GM12878 (cell line): ENCODE results near the gene FASTK. TPM values are rescaled to one million over a fixed set of nuclear protein-coding genes. Genes with fewer than 3 reads are reported as not detected.

Source experiments
- ATAC-seq: fragments of 200-7000 bp; cut with Tn5 transposase; 3 replicates; pipeline ENCODE4 v1.9.1; 2020; ENCODE audit warnings: mild to moderate bottlenecking, moderate library complexity
- BruUV-seq: library from RNA; stranded (reverse); fragments of 400-500 nt; replicated peaks from 2 replicates; lab custom pipeline; 2021; lab: Mats Ljungman, UMichigan
- CTCF ChIA-PET: fragments of 300-600 bp; sonication (Branson Sonifier 250); formaldehyde crosslinking; extraction: SDS; loops from one replicate; lab custom pipeline; 2021; ENCODE audit warnings: inconsistent platforms; lab: Yijun Ruan, JAX
- POLR2A ChIA-PET: fragments of 350-600 bp; formaldehyde crosslinking; extraction: SDS; loops from one replicate; lab custom pipeline; 2021; ENCODE audit warnings: inconsistent platforms; lab: Charles Lee
- RAD21 ChIA-PET: fragments of 300-600 bp; sonication (Branson Sonifier 250); formaldehyde crosslinking; loops from one replicate; lab custom pipeline; 2023; ENCODE audit warnings: antibody characterized with exemption; ENCODE audit not compliant: unreplicated experiment; lab: Charles Lee
- SMC1A ChIA-PET: fragments of 300-600 bp; sonication (Branson Sonifier 250); formaldehyde crosslinking; loops from one replicate; lab custom pipeline; 2023; ENCODE audit not compliant: unreplicated experiment, uncharacterized antibody; lab: Charles Lee
- DNase-seq: peaks from one replicate; pipeline ENCODE4 v3.0.0-alpha.2; 2011; ENCODE audit warnings: low read depth, low spot score
- FAIRE-seq: peaks from 3 replicates; lab custom pipeline; 2011; peaks lifted over from hg19 to GRCh38; lab: Jason Lieb, UNC
- H2AFZ ChIP-seq: 2 replicates; pipeline ENCODE4 v1.6.0; 2011; ENCODE audit warnings: low read depth, low read length, control low read depth; ENCODE audit not compliant: control insufficient read depth
- H3K27ac ChIP-seq: 2 replicates; pipeline ENCODE4 v1.5.1; 2011; ENCODE audit warnings: control low read depth; ENCODE audit not compliant: control insufficient read depth, insufficient read depth
- H3K27me3 ChIP-seq, 2 experiments: replicated peaks in 1 of 2; 2 replicates each; pipeline versions ENCODE4 v1.6.0 to v1.6.1; 2011; ENCODE audit warnings: low read length in 1 of 2; ENCODE audit not compliant: control insufficient read depth in 2 of 2, insufficient read depth in 2 of 2
- H3K36me3 ChIP-seq, 2 experiments: 2 replicates each; pipeline ENCODE4 v1.5.1; 2011; ENCODE audit warnings: low read length in 1 of 2; ENCODE audit not compliant: control insufficient read depth in 2 of 2, insufficient read depth in 2 of 2
- H3K4me1 ChIP-seq: 2 replicates; pipeline ENCODE4 v1.6.1; 2011; ENCODE audit warnings: mild to moderate bottlenecking, low read length, moderate library complexity, mixed read lengths; ENCODE audit not compliant: control insufficient read depth, insufficient read depth
- H3K4me2 ChIP-seq: 2 replicates; pipeline ENCODE4 v1.6.0; 2011; ENCODE audit warnings: control low read depth; ENCODE audit not compliant: control insufficient read depth, insufficient read depth
- H3K4me3 ChIP-seq: fragments of 200-600 bp; sonication (generic); 2 replicates; pipeline ENCODE4 v1.5.1; 2016
- H3K79me2 ChIP-seq: 2 replicates; pipeline ENCODE4 v1.6.0; 2011; ENCODE audit warnings: low read length; ENCODE audit not compliant: control insufficient read depth, insufficient read depth
- H3K9ac ChIP-seq: 2 replicates; pipeline ENCODE4 v1.8.0; 2011; ENCODE audit warnings: low read length, control low read depth, mixed read lengths; ENCODE audit not compliant: control insufficient read depth, insufficient read depth
- H3K9me3 ChIP-seq: replicated peaks from 3 replicates; pipeline ENCODE4 v1.5.1; 2011; ENCODE audit warnings: mild to moderate bottlenecking, low read length; ENCODE audit not compliant: control insufficient read depth, insufficient read depth
- H4K20me1 ChIP-seq: 2 replicates; pipeline ENCODE4 v1.6.0; 2011; ENCODE audit not compliant: control insufficient read depth, insufficient read depth
- BMI1 ChIP-seq: fragments of 450-650 bp; IDR thresholded peaks from 2 replicates; pipeline ENCODE4 v1.6.1; 2016; ENCODE audit warnings: mild to moderate bottlenecking, moderate library complexity, borderline replicate concordance
- CHD1 ChIP-seq: IDR thresholded peaks from 2 replicates; pipeline ENCODE4 v1.6.1; 2012; ENCODE audit warnings: low read depth, low read length, improper control_type of control experiment
- EP300 ChIP-seq, 2 experiments: fragments of 150-350 bp in 1 of 2; IDR thresholded peaks; 2 replicates each; pipeline ENCODE4 v1.6.1; 2011 to 2012; ENCODE audit warnings: low read depth in 2 of 2, low read length in 2 of 2, borderline replicate concordance in 1 of 2, improper control_type of control experiment in 1 of 2, inconsistent platforms in 1 of 2; ENCODE audit not compliant: control insufficient read depth in 1 of 2
- EZH2 ChIP-seq: IDR thresholded peaks from 2 replicates; pipeline ENCODE4 v1.6.1; 2012; ENCODE audit warnings: low read depth, mild to moderate bottlenecking, control low read depth, inconsistent platforms, low read length, borderline replicate concordance; ENCODE audit not compliant: control insufficient read depth
- FOXK2 ChIP-seq: fragments of 450-650 bp; IDR thresholded peaks from 2 replicates; pipeline ENCODE4 v1.6.1; 2017; ENCODE audit warnings: mild to moderate bottlenecking, moderate library complexity
- NFYB ChIP-seq: IDR thresholded peaks from 2 replicates; pipeline ENCODE4 v1.6.1; 2011; ENCODE audit warnings: low read depth, mild to moderate bottlenecking, low read length, improper control_type of control experiment, moderate library complexity; ENCODE audit not compliant: insufficient read depth
- SMAD1 ChIP-seq: fragments of 450-650 bp; IDR thresholded peaks from 2 replicates; pipeline ENCODE4 v1.6.1; 2018; ENCODE audit warnings: mild to moderate bottlenecking, low read depth; ENCODE audit not compliant: partially characterized antibody
- SMARCA5 ChIP-seq: fragments of 450-650 bp; IDR thresholded peaks from 2 replicates; pipeline ENCODE4 v1.6.1; 2017; ENCODE audit warnings: mild to moderate bottlenecking
- SREBF2 ChIP-seq: IDR thresholded peaks from 2 replicates; pipeline ENCODE4 v1.6.1; 2012; ENCODE audit warnings: mild to moderate bottlenecking, low read length
- SRF ChIP-seq, 2 experiments: IDR thresholded peaks; 2 replicates each; pipeline ENCODE4 v1.6.1; 2011; ENCODE audit warnings: low read depth in 2 of 2, low read length in 2 of 2, mild to moderate bottlenecking in 1 of 2, moderate library complexity in 1 of 2
- TBL1XR1 ChIP-seq: IDR thresholded peaks from 2 replicates; pipeline ENCODE4 v1.6.1; 2012; ENCODE audit warnings: low read depth, low read length, improper control_type of control experiment
- WGBS: methylation state at CpG from one replicate; pipeline ENCODE4 v1.1.6; 2016; ENCODE audit warnings: low lambda C conversion rate; ENCODE audit not compliant: insufficient replicate concordance, insufficient coverage; ENCODE audit errors: missing lambda C conversion rate; 5-methylcytosine and 5-hydroxymethylcytosine counted together
- in situ Hi-C: fragments of 300-500 bp; cut with MboI; formaldehyde crosslinking; loops from 9 replicates; pipeline ENCODE4 v1.14.3; 2018; ENCODE audit warnings: mixed read lengths
- intact Hi-C: fragments of 100-400 bp; cut with micrococcal nuclease; formaldehyde crosslinking; loops from one replicate; pipeline ENCODE4 v1.14.2; 2022; ENCODE audit not compliant: unreplicated experiment
- polyA plus RNA-seq, 11 experiments: library from polyadenylated mRNA; depleted of rRNA in 4 of 11; unstranded in 6 of 11; stranded (reverse) in 5 of 11; fragments of >200 nt; fragmentation: Nextera tagmentation in 4 of 11; fragmentation: Illumina TruSeq in 1 of 11; extraction: Ambion mirVana in 4 of 11; extraction: Trizol in 1 of 11; gene quantifications; 1 replicate in 1 of 11; 2 replicates in 10 of 11; pipeline versions ENCODE4 v1.2.1 to v1.2.3, GENCODE V29; 2011 to 2016; ENCODE audit warnings: inconsistent platforms in 2 of 11, missing spikeins in 2 of 11, low read depth in 1 of 11
- total RNA-seq, 4 experiments: library from RNA; depleted of rRNA in 3 of 4; stranded (reverse); fragments of >200 nt in 3 of 4; fragmentation: Illumina TruSeq in 1 of 4; extraction: Trizol in 1 of 4; gene quantifications; 2 replicates each; pipeline versions ENCODE4 v1.2.1 to v1.2.3, GENCODE V29; 2013 to 2021
- TF ChIP-seq, protein P1 (sequence below): fragments of 450-650 bp; IDR thresholded peaks from 2 replicates; pipeline ENCODE4 v1.6.1; 2016; ENCODE audit warnings: mild to moderate bottlenecking
- TF ChIP-seq, protein P2 (sequence below): IDR thresholded peaks from 2 replicates; pipeline ENCODE4 v1.6.1; 2011; ENCODE audit warnings: borderline replicate concordance, low read depth, mild to moderate bottlenecking, moderate library complexity, low read length; ENCODE audit not compliant: insufficient read depth, poor library complexity, severe bottlenecking
- TF ChIP-seq, protein P3 (sequence below): IDR thresholded peaks from 2 replicates; pipeline ENCODE4 v1.6.1; 2012; ENCODE audit warnings: improper control_type of control experiment, low read depth, low read length; ENCODE audit not compliant: insufficient replicate concordance

FASTK gene
- total and polyA plus RNA-seq, 10 of the 15 experiments (the other 5 are each of a cell fraction or from before 2014, with no cell fraction given): 0.19 to 102 (median 54.5) TPM

DNA sequence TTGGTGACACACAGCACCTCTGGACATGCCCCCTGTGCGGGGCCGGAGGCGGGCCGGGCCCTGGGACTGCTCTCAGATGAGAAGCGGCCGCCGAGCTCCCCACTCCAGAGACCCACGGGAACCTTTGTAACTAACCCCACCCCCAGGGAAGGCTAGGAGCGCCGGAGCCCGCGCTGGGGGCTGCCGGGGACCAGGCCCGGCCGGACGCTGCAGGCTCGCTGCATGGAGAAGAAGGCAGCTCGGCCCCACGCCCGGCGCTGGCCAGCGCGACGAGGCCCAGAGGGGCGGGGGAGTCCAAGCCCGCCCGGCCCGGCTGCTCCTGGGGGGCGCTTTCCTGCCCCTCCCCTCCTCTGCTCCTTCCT is 42.2 kb upstream of the FASTK start:
- 96% methylated on average over 25 of the region's 29 CpGs for WGBS
- Histone ChIP-seq H3K79me2 (no peaks in the 10 kb centered on the region), H3K36me3 (peaks cover 9 to 23% of the 10 kb centered on the region in 2 experiments; a peak in 3 of 4 replicates), H4K20me1 (no peaks in the 10 kb centered on the region), H3K4me1 (no peaks in the 10 kb centered on the region), H3K4me2 (no peak overlapping the region), H3K27me3 (no peaks in the 10 kb centered on the region), H3K4me3 (no peak overlapping the region), H3K27ac (no peak overlapping the region), H3K9me3 (no peaks in the 10 kb centered on the region), H3K9ac (no peak overlapping the region), H2AFZ (no peak overlapping the region)
- ChIA-PET SMC1A (no interaction called here), POLR2A (no interaction called here), CTCF (interaction anchor here (3.5 kb wide), 1 partner anchor 122 kb away, joined by 41 read pairs; no protein-coding TSS in a partner anchor), RAD21 (no interaction called here)
- no TSS peak for BruUV-seq
- FAIRE-seq: no peak
- DNase-seq: no peak
- no peak for ATAC-seq
- in situ Hi-C loops: no loop called here
- intact Hi-C loops: no loop called here
- no peak for TF ChIP-seq TBL1XR1
- no peak for TF ChIP-seq EZH2
- TF ChIP-seq EP300 (IDR thresholded peaks at IDR 0.05; ENCODE audit: borderline replicate concordance in 1 of 2, control insufficient read depth in 1 of 2, low read depth in 2 of 2, low read length in 2 of 2): no peak
- TF ChIP-seq NFYB: no peak
- TF ChIP-seq SMAD1: no peak
- TF ChIP-seq, protein P1, sequence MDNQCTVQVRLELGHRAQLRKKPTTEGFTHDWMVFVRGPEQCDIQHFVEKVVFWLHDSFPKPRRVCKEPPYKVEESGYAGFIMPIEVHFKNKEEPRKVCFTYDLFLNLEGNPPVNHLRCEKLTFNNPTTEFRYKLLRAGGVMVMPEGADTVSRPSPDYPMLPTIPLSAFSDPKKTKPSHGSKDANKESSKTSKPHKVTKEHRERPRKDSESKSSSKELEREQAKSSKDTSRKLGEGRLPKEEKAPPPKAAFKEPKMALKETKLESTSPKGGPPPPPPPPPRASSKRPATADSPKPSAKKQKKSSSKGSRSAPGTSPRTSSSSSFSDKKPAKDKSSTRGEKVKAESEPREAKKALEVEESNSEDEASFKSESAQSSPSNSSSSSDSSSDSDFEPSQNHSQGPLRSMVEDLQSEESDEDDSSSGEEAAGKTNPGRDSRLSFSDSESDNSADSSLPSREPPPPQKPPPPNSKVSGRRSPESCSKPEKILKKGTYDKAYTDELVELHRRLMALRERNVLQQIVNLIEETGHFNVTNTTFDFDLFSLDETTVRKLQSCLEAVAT: no peak
- no peak for TF ChIP-seq BMI1
- no peak for TF ChIP-seq SRF (IDR thresholded peaks at IDR 0.05; ENCODE audit: low read depth in 2 of 2, low read length in 2 of 2)
- no peak for TF ChIP-seq CHD1
- TF ChIP-seq FOXK2: no peak
- TF ChIP-seq, protein P2, sequence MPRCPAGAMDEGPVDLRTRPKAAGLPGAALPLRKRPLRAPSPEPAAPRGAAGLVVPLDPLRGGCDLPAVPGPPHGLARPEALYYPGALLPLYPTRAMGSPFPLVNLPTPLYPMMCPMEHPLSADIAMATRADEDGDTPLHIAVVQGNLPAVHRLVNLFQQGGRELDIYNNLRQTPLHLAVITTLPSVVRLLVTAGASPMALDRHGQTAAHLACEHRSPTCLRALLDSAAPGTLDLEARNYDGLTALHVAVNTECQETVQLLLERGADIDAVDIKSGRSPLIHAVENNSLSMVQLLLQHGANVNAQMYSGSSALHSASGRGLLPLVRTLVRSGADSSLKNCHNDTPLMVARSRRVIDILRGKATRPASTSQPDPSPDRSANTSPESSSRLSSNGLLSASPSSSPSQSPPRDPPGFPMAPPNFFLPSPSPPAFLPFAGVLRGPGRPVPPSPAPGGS: no peak
- TF ChIP-seq, protein P3, sequence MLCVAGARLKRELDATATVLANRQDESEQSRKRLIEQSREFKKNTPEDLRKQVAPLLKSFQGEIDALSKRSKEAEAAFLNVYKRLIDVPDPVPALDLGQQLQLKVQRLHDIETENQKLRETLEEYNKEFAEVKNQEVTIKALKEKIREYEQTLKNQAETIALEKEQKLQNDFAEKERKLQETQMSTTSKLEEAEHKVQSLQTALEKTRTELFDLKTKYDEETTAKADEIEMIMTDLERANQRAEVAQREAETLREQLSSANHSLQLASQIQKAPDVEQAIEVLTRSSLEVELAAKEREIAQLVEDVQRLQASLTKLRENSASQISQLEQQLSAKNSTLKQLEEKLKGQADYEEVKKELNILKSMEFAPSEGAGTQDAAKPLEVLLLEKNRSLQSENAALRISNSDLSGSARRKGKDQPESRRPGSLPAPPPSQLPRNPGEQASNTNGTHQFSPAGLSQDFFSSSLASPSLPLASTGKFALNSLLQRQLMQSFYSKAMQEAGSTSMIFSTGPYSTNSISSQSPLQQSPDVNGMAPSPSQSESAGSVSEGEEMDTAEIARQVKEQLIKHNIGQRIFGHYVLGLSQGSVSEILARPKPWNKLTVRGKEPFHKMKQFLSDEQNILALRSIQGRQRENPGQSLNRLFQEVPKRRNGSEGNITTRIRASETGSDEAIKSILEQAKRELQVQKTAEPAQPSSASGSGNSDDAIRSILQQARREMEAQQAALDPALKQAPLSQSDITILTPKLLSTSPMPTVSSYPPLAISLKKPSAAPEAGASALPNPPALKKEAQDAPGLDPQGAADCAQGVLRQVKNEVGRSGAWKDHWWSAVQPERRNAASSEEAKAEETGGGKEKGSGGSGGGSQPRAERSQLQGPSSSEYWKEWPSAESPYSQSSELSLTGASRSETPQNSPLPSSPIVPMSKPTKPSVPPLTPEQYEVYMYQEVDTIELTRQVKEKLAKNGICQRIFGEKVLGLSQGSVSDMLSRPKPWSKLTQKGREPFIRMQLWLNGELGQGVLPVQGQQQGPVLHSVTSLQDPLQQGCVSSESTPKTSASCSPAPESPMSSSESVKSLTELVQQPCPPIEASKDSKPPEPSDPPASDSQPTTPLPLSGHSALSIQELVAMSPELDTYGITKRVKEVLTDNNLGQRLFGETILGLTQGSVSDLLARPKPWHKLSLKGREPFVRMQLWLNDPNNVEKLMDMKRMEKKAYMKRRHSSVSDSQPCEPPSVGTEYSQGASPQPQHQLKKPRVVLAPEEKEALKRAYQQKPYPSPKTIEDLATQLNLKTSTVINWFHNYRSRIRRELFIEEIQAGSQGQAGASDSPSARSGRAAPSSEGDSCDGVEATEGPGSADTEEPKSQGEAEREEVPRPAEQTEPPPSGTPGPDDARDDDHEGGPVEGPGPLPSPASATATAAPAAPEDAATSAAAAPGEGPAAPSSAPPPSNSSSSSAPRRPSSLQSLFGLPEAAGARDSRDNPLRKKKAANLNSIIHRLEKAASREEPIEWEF: no peak
- TF ChIP-seq SMARCA5: no peak
- TF ChIP-seq SREBF2: no peak
